Endothelial cell of umbilical vein (primary cell): Measurements from ENCODE around the gene ATXN10.

Source experiments
- EZH2 ChIP-seq: IDR thresholded peaks from 2 replicates; pipeline ENCODE4 v1.6.1; 2012; ENCODE audit warnings: borderline replicate concordance, low read depth, mild to moderate bottlenecking, moderate library complexity, low read length, inconsistent platforms; ENCODE audit not compliant: severe bottlenecking
- JUN ChIP-seq: IDR thresholded peaks from 2 replicates; pipeline ENCODE4 v1.6.1; 2011; ENCODE audit warnings: borderline replicate concordance, low read depth; ENCODE audit not compliant: insufficient read length, insufficient read depth
- POLR2A ChIP-seq: IDR thresholded peaks from 2 replicates; pipeline ENCODE4 v1.6.1; 2012; ENCODE audit warnings: low read depth, mild to moderate bottlenecking, control low read depth, low read length
- POLR2AphosphoS5 ChIP-seq: IDR thresholded peaks from 2 replicates; pipeline ENCODE4 v1.6.1; 2012; ENCODE audit warnings: low read depth, mild to moderate bottlenecking, control low read depth, low read length, moderate library complexity; ENCODE audit not compliant: insufficient read depth
- TF ChIP-seq, protein P1 (sequence below), 2 donors: IDR thresholded peaks; 1 replicate in 1 of 2; 2 replicates in 1 of 2; pipeline ENCODE4 v1.5.1; 2011; ENCODE audit warnings: low read length in 2 of 2, mild to moderate bottlenecking in 2 of 2, moderate library complexity in 2 of 2, control low read depth in 1 of 2, inconsistent platforms in 1 of 2, low read depth in 1 of 2; ENCODE audit not compliant: insufficient read depth in 1 of 2; ENCODE audit errors: extremely low read depth in 1 of 2

DNA sequence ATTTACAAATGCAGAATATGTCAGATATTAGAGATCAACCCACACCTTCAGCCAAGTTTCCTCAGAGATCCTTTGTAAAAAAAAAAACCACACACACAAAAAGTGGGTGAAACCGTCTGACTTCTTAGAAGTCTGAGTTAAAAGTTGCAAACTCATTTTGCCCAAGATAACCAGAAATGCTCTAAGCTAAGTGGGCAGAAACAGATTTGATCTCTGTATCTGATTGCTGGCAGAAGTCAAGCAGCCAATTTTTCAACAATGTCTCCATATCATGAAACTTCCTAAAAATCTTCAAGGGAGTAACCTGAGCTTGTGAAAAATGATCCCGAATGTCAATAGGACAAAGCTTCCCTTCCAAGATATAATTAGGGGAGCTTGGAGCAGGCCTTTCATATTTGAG is 28.6 kb upstream of the ATXN10 start:
- TF ChIP-seq, protein P1, sequence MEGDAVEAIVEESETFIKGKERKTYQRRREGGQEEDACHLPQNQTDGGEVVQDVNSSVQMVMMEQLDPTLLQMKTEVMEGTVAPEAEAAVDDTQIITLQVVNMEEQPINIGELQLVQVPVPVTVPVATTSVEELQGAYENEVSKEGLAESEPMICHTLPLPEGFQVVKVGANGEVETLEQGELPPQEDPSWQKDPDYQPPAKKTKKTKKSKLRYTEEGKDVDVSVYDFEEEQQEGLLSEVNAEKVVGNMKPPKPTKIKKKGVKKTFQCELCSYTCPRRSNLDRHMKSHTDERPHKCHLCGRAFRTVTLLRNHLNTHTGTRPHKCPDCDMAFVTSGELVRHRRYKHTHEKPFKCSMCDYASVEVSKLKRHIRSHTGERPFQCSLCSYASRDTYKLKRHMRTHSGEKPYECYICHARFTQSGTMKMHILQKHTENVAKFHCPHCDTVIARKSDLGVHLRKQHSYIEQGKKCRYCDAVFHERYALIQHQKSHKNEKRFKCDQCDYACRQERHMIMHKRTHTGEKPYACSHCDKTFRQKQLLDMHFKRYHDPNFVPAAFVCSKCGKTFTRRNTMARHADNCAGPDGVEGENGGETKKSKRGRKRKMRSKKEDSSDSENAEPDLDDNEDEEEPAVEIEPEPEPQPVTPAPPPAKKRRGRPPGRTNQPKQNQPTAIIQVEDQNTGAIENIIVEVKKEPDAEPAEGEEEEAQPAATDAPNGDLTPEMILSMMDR (IDR thresholded peaks at IDR 0.05; ENCODE audit: extremely low read depth in 1 of 2, insufficient read depth in 1 of 2, low read depth in 1 of 2, low read length in 2 of 2), result no peak
- TF ChIP-seq POLR2AphosphoS5 (no peak), POLR2A (no peak), EZH2 (no peak), JUN (no peak)
